Hematopoietic multipotent progenitor cell treated with erythropoietin and hydrocortisone succinate and interleukin-3 and kit ligand, for 6 days (in vitro differentiated cells): Measurements from ENCODE around the gene STX16.

ENCODE experiments used
- DNase-seq: peaks from one replicate; pipeline ENCODE4 v3.0.0-alpha.2; 2015

STX16 gene

GRCh38 chr20:58656831-58657230 lies 5.7 kb downstream of the STX16 start:
- DNase-seq = no peak

GRCh38 chr20:58657262-58657661 lies 6.2 kb downstream of the STX16 start:
- no peak for DNase-seq

- DNase-seq = no peak
These were observed 6.9 kb downstream of the STX16 start for GRCh38 chr20:58657986-58658385.

- DNase-seq = no peak
These were observed 7.7 kb downstream of the STX16 start for GRCh38 chr20:58658760-58659159.

GRCh38 chr20:58659841-58660240 lies 8.8 kb downstream of the STX16 start:
- no peak for DNase-seq

- peak; percentile 5 for DNase-seq
These were observed 9.9 kb downstream of the STX16 start for GRCh38 chr20:58660855-58661597.

GRCh38 chr20:58661598-58662473 lies 10.8 kb downstream of the STX16 start:
- no peak for DNase-seq

GRCh38 chr20:58664331-58664730 lies 13.2 kb downstream of the STX16 start:
- no peak for DNase-seq

GRCh38 chr20:58664883-58665282 lies 13.8 kb downstream of the STX16 start:
- no peak for DNase-seq

GRCh38 chr20:58665606-58666005 lies 14.5 kb downstream of the STX16 start:
- DNase-seq = no peak

GRCh38 chr20:58666702-58667101 lies 15.6 kb downstream of the STX16 start:
- no peak for DNase-seq

- DNase-seq = no peak
These were observed 16.9 kb downstream of the STX16 start for GRCh38 chr20:58667975-58668374.

- DNase-seq = no peak
These were observed 17.8 kb downstream of the STX16 start for GRCh38 chr20:58668901-58669286.

- no peak for DNase-seq
These were observed 18.4 kb downstream of the STX16 start for GRCh38 chr20:58669287-58670006.

- DNase-seq = no peak
These were observed 19.0 kb downstream of the STX16 start for GRCh38 chr20:58670102-58670501.

- no peak for DNase-seq
These were observed 19.6 kb downstream of the STX16 start for GRCh38 chr20:58670659-58671058.

- no peak for DNase-seq
These were observed 22.0 kb downstream of the STX16 start for GRCh38 chr20:58673119-58673518.

- no peak for DNase-seq
These were observed 24.1 kb downstream of the STX16 start for GRCh38 chr20:58675146-58675584.

GRCh38 chr20:58675641-58676040 lies 24.6 kb downstream of the STX16 start:
- no peak for DNase-seq

GRCh38 chr20:58676161-58676560 lies 25.1 kb downstream of the STX16 start:
- DNase-seq = no peak

- no peak for DNase-seq
These were observed 26.1 kb downstream of the STX16 start for GRCh38 chr20:58677079-58677604.

GRCh38 chr20:58677808-58678207 lies 26.7 kb downstream of the STX16 start:
- DNase-seq = no peak

- DNase-seq = no peak
These were observed 27.7 kb downstream of the STX16 start for GRCh38 chr20:58678806-58679205.
